ENCODE results near the gene CPAMD8. TPM values are rescaled to one million over a fixed set of nuclear protein-coding genes. Genes with fewer than 3 reads are reported as not detected.

Gene CPAMD8
- total RNA-seq, 1 donor, result 4.0 TPM

GRCh38 chr19:16912780-16913179, 113.8 kb downstream of the CPAMD8 start:
- no peak overlapping the region for H3K4me3 ChIP-seq (ENCODE audit: low read length)
- H3K27me3 ChIP-seq (ENCODE audit: insufficient read depth, low read length), result no peaks in the 10 kb centered on the region
- peaks cover 14% of the 10 kb centered on the region for H3K9me3 ChIP-seq (ENCODE audit: low read depth, low read length)
- no peaks in the 10 kb centered on the region for H3K4me1 ChIP-seq (ENCODE audit: insufficient read depth, low read length)

DNA sequence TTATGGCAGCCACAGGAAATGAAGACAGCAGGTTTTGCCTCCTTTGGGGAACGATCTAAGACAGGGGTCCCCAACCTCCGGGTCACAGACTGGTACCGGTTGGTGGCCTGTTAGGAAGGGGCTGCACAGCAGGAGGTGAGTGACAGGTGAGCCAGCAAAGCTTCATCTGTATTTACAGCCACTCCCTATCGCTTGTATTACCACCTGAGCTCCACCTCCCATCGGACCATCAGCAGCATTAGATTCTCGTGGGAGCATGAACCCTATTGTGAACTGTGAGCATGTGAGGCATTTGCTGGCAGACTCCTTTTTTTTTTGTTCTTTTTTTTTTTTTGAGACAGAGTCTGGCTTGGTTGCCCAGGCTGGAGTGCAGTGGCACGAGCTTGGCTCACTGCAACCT, 115.6 kb downstream of the CPAMD8 start:
- Histone ChIP-seq H3K27me3 (ENCODE audit: insufficient read depth, low read length) (no peaks in the 10 kb centered on the region), H3K4me1 (ENCODE audit: insufficient read depth, low read length) (no peaks in the 10 kb centered on the region), H3K4me3 (ENCODE audit: low read length) (no peak overlapping the region), H3K9me3 (ENCODE audit: low read depth, low read length) (peaks cover 14% of the 10 kb centered on the region)

- H3K4me1 ChIP-seq (ENCODE audit: insufficient read depth, low read length), result no peaks in the 10 kb centered on the region
- no peaks in the 10 kb centered on the region for H3K27me3 ChIP-seq (ENCODE audit: insufficient read depth, low read length)
- H3K4me3 ChIP-seq (ENCODE audit: low read length), result no peak overlapping the region
- H3K9me3 ChIP-seq (ENCODE audit: low read depth, low read length), result peaks cover 14% of the 10 kb centered on the region
Observed at GRCh38 chr19:16908759-16909158, 117.9 kb downstream of the CPAMD8 start.

- Histone ChIP-seq H3K4me3 (ENCODE audit: low read length) (no peak overlapping the region), H3K27me3 (ENCODE audit: insufficient read depth, low read length) (no peaks in the 10 kb centered on the region), H3K9me3 (ENCODE audit: low read depth, low read length) (no peaks in the 10 kb centered on the region), H3K4me1 (ENCODE audit: insufficient read depth, low read length) (peaks cover 7% of the 10 kb centered on the region)
Observed at GRCh38 chr19:16904599-16904998, 122.0 kb downstream of the CPAMD8 start.

- Histone ChIP-seq H3K4me3 (ENCODE audit: low read length) (no peak overlapping the region), H3K27me3 (ENCODE audit: insufficient read depth, low read length) (no peaks in the 10 kb centered on the region), H3K4me1 (ENCODE audit: insufficient read depth, low read length) (peaks cover 13% of the 10 kb centered on the region), H3K9me3 (ENCODE audit: low read depth, low read length) (no peaks in the 10 kb centered on the region)
Observed at GRCh38 chr19:16903347-16903746, 123.3 kb downstream of the CPAMD8 start.

- no peaks in the 10 kb centered on the region for H3K27me3 ChIP-seq (ENCODE audit: insufficient read depth, low read length)
- H3K4me3 ChIP-seq (ENCODE audit: low read length), result no peak overlapping the region
- H3K9me3 ChIP-seq (ENCODE audit: low read depth, low read length), result no peaks in the 10 kb centered on the region
- H3K4me1 ChIP-seq (ENCODE audit: insufficient read depth, low read length), result peaks cover 21% of the 10 kb centered on the region
Observed at GRCh38 chr19:16902545-16902944, 124.1 kb downstream of the CPAMD8 start.

DNA sequence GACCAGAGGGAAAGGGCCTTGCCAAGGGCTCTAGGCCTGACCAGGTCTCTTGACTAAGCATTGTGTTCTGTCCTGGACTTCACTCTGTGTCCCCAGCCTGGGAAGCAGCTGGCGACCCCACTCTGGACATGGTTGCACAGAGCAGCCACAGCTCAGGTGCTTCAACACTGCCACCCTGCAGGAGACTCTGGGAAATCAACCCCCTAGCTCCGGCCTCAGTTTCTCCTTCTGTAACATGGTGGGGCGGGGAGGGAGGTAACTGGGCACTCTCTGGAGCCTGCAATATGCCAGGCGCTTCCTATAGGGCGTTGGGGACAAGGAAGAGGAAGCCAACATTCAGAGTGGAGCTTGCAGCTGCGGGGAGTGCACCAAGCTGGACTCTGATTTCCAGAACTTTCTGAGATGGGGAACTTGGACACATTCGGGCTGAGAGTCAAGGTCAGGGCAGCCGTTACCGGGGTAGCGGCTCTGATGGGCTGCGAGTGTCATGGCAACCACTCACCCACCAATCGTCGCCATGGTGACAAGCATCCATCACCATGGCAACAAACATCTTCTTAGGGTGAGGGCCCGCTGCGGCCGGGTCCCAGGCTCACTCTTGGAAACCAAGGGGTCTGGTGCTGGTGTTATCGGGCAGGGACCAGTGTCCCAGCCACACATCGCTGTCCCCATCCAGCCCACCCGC, 125.0 kb downstream of the CPAMD8 start:
- Histone ChIP-seq H3K4me1 (ENCODE audit: insufficient read depth, low read length) (peaks cover 23% of the 10 kb centered on the region), H3K4me3 (ENCODE audit: low read length) (no peak overlapping the region), H3K9me3 (ENCODE audit: low read depth, low read length) (no peaks in the 10 kb centered on the region), H3K27me3 (ENCODE audit: insufficient read depth, low read length) (no peaks in the 10 kb centered on the region)

GRCh38 chr19:16899566-16900075, 127.0 kb downstream of the CPAMD8 start:
- Histone ChIP-seq H3K4me3 (ENCODE audit: low read length) (no peak overlapping the region), H3K27me3 (ENCODE audit: insufficient read depth, low read length) (no peaks in the 10 kb centered on the region), H3K9me3 (ENCODE audit: low read depth, low read length) (no peaks in the 10 kb centered on the region), H3K4me1 (ENCODE audit: insufficient read depth, low read length) (peaks cover 30% of the 10 kb centered on the region)

- peaks cover 37% of the 10 kb centered on the region for H3K4me1 ChIP-seq (ENCODE audit: insufficient read depth, low read length)
Observed at GRCh38 chr19:16898361-16899015, 128.1 kb downstream of the CPAMD8 start.

DNA sequence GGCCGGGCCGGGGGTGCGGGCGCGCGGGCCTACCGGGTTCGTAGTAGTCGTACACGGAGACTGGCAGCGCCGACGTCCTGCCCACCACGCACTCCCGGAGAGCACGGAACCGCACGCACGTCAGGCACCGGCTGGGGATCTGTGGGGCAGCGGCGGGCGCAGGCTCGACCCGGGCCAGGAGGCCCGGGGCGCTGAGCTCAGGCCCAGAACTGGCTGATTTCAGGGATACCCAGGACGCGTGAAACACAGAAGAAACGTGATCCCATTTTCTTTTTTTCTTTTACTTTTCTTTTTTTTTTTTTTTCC, 128.8 kb downstream of the CPAMD8 start:
- Histone ChIP-seq H3K27me3 (ENCODE audit: insufficient read depth, low read length) (no peaks in the 10 kb centered on the region), H3K9me3 (ENCODE audit: low read depth, low read length) (no peaks in the 10 kb centered on the region), H3K4me3 (ENCODE audit: low read length) (peak overlapping the region; percentile 37), H3K4me1 (ENCODE audit: insufficient read depth, low read length) (peaks cover 44% of the 10 kb centered on the region)

More at GRCh38 chr19:16898361-16899015, 128.1 kb downstream of the CPAMD8 start:
- H3K9me3 ChIP-seq (ENCODE audit: low read depth, low read length), result no peaks in the 10 kb centered on the region
- H3K4me3 ChIP-seq (ENCODE audit: low read length), result no peak overlapping the region
- H3K27me3 ChIP-seq (ENCODE audit: insufficient read depth, low read length), result no peaks in the 10 kb centered on the region

DNA sequence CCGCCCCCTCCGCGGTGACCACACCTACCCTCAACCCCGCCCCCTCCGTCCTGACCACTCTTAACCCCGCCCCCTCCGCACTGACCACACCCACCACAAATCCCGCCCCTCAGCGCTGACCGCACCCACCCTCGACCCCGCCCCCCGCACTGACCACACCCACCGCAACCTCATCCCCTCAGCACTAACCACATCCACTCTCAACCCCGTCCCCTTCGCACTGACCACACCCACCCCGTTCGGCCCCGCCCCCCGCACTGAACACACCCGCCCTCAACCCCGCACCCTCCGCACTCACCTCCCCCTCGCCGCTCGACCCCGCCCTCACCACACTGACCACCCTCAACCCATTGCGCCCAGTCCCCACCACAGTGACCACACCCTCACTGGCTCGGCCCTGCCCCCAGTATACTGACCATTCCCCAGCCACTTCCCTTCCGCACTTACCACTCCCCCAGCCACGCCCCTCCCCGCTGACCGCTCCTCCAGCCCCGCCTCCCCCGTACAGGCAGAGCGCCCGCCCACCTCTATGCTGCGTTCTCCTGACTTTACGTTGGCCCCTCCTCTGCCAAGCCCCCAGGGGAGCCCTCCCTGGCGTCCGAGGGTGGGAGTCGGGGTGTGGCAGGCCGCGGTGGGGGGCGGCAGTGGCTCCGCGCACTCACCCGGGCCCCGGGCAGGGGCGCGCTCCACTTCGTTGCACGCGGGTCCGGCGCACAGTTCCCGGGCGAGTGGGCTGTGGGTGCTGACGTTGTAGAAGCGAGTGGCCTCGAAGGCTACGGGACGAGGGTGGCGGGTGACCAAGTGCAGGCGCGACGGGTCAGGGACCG, 129.4 kb downstream of the CPAMD8 start:
- Histone ChIP-seq H3K4me1 (ENCODE audit: insufficient read depth, low read length) (peaks cover 45% of the 10 kb centered on the region), H3K9me3 (ENCODE audit: low read depth, low read length) (no peaks in the 10 kb centered on the region), H3K4me3 (ENCODE audit: low read length) (peak overlapping the region; percentile 37), H3K27me3 (ENCODE audit: insufficient read depth, low read length) (no peaks in the 10 kb centered on the region)

DNA sequence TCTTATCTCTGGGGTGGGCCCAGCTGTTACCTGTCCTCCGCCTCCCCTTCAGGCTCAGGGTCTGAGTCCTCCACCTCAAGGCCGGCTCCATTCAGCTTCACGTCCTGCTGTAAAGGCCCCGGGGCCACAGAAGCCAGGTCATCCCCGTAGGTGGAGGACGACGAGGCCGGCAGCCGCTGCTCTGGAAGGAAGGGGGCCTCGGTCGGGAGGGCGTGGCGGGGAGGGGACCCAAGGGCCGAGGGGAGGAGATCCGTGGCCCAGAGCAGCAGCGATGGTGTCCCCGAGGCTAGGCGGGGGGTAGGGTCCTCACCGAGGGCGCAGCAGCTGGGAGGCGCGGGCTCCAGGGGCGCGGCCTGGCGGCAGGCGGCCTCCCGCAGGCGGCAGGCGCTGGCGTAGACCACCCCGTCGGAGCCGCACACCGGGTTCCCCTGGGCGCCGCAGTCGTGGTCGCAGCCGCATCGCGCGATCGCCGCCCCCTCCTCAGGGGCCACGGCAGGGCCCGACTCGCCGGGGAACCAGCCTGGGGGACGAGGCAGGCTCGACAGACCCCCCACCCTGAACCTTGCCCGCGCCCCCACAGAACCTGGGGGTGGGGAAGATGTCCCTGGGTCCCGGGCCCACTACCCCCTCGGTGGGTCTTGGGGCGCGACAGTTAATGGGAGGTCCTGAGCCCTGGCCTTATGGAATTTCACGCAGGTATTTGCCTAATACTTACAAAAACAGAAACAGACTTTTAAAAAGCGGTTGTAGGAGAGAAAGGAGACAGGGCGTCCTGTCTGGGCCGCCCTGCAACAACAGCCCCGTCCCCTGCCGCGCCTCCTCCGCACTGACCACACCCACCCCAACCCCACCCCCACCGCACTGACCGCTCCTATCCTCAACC, 130.2 kb downstream of the CPAMD8 start:
- peaks cover 45% of the 10 kb centered on the region for H3K4me1 ChIP-seq (ENCODE audit: insufficient read depth, low read length)
- H3K9me3 ChIP-seq (ENCODE audit: low read depth, low read length), result no peaks in the 10 kb centered on the region
- peak overlapping the region; percentile 36 for H3K4me3 ChIP-seq (ENCODE audit: low read length)
- no peaks in the 10 kb centered on the region for H3K27me3 ChIP-seq (ENCODE audit: insufficient read depth, low read length)

DNA sequence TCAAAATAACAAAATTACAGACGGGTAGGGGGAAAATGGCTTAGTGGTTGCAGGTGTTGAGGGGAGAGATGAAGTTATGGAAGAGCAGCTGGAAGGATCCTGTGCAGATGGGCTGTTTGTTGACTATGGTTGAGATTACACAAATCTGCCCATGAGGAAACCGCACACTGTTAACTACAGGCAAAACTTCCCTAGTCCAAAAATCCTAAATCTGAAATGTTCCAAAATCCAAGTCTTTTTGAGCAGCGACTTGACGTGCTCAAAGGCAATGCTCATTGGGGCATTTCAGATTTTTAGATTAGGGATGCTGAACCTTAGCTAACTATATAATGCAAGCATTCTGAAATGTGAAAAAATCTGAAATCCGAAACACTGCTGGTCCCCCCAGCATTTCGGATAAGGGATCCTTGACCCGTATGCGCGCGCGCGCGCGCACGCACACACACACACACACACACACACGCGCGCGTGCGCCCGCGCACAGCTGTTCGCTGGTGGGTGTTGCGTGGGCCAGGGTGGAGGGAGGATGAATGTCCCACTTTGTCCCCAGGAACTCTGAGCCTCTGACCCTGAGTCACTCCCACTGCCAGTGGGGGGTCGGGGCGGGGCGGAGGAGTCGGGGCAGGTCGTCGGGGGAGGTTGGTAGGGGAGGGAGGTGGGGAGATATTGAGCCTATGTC, 131.0 kb downstream of the CPAMD8 start:
- Histone ChIP-seq H3K4me3 (ENCODE audit: low read length) (no peak overlapping the region), H3K4me1 (ENCODE audit: insufficient read depth, low read length) (peaks cover 45% of the 10 kb centered on the region), H3K9me3 (ENCODE audit: low read depth, low read length) (no peaks in the 10 kb centered on the region), H3K27me3 (ENCODE audit: insufficient read depth, low read length) (no peaks in the 10 kb centered on the region)

- Histone ChIP-seq H3K27me3 (ENCODE audit: insufficient read depth, low read length) (peaks cover 1% of the 10 kb centered on the region), H3K9me3 (ENCODE audit: low read depth, low read length) (no peaks in the 10 kb centered on the region), H3K4me1 (ENCODE audit: insufficient read depth, low read length) (peaks cover 36% of the 10 kb centered on the region), H3K4me3 (ENCODE audit: low read length) (no peak overlapping the region)
Observed at GRCh38 chr19:16894080-16894479, 132.5 kb downstream of the CPAMD8 start.

Measured in mononuclear cell (primary cell).